Activated CD4-positive, alpha-beta T cell treated with anti-CD3 and anti-CD28 coated beads, Interleukin-2, amount 50 U/mL, for 4 hours (primary cell): ENCODE measurements around the gene CEP112.
"Not testable (repeated sequence)": the region's sequence is repeated elsewhere in the genome, so short reads cannot be mapped to it uniquely, and the experiment has no call there.

Experiments
- DNase-seq, 2 experiments: peaks; one replicate each; pipeline ENCODE4 v3.0.0-alpha.2; 2020

The CEP112 gene

GRCh38 chr17:65811043-65811442, 380.9 kb downstream of the CEP112 start:
- DNase-seq: no peak

GRCh38 chr17:65809366-65809765, 382.6 kb downstream of the CEP112 start:
- no peak for DNase-seq

GRCh38 chr17:65808566-65808965, 383.4 kb downstream of the CEP112 start:
- not testable (repeated sequence) for DNase-seq

GRCh38 chr17:65807361-65807760, 384.6 kb downstream of the CEP112 start:
- no peak for DNase-seq

GRCh38 chr17:65801513-65801912, 390.4 kb downstream of the CEP112 start:
- DNase-seq: no peak

- no peak for DNase-seq
These were observed 391.3 kb downstream of the CEP112 start for GRCh38 chr17:65800655-65801054.

- no peak for DNase-seq
These were observed 392.1 kb downstream of the CEP112 start for GRCh38 chr17:65799869-65800268.

- no peak for DNase-seq
These were observed 392.5 kb downstream of the CEP112 start for GRCh38 chr17:65799454-65799853.

GRCh38 chr17:65797809-65798208, 394.1 kb downstream of the CEP112 start:
- peak; percentile 5 to 6 for DNase-seq

- no peak for DNase-seq
These were observed 394.8 kb downstream of the CEP112 start for GRCh38 chr17:65797101-65797500.

GRCh38 chr17:65794572-65794971, 397.4 kb downstream of the CEP112 start:
- DNase-seq: no peak

GRCh38 chr17:65790241-65790640, 401.7 kb downstream of the CEP112 start:
- DNase-seq: no peak

- no peak for DNase-seq
These were observed 404.4 kb downstream of the CEP112 start for GRCh38 chr17:65787503-65787902.

GRCh38 chr17:65786479-65786878, 405.5 kb downstream of the CEP112 start:
- no peak for DNase-seq

- no peak for DNase-seq
These were observed 406.8 kb downstream of the CEP112 start for GRCh38 chr17:65785109-65785508.

GRCh38 chr17:65783845-65784334, 408.0 kb downstream of the CEP112 start:
- DNase-seq: no peak

- DNase-seq: not testable (repeated sequence)
These were observed 409.7 kb downstream of the CEP112 start for GRCh38 chr17:65782104-65782706.

- no peak for DNase-seq
These were observed 411.8 kb downstream of the CEP112 start for GRCh38 chr17:65780111-65780510.

- DNase-seq: no peak
These were observed 415.0 kb downstream of the CEP112 start for GRCh38 chr17:65776890-65777289.

- no peak for DNase-seq
These were observed 417.1 kb downstream of the CEP112 start for GRCh38 chr17:65774787-65775186.

- DNase-seq: no peak
These were observed 418.9 kb downstream of the CEP112 start for GRCh38 chr17:65772989-65773388.

GRCh38 chr17:65771704-65772103, 420.2 kb downstream of the CEP112 start:
- DNase-seq: no peak

- no peak for DNase-seq
These were observed 428.1 kb downstream of the CEP112 start for GRCh38 chr17:65763786-65764185.

- no peak for DNase-seq
These were observed 429.0 kb downstream of the CEP112 start for GRCh38 chr17:65762973-65763372.

GRCh38 chr17:65759532-65759931, 432.4 kb downstream of the CEP112 start:
- DNase-seq: no peak
